Thyroid gland (tissue), 4 donors: ENCODE results near the gene CLRN2.

Experiments
- CTCF ChIP-seq, 6 experiments: fragments of 200-600 bp in 3 of 6; fragments of 450-650 bp in 3 of 6; sonication (generic) in 3 of 6; IDR thresholded peaks; one replicate each; pipeline ENCODE4 v1.5.1; 2016 to 2019; ENCODE audit warnings: antibody characterized with exemption in 6 of 6, mild to moderate bottlenecking in 2 of 6, inconsistent platforms in 1 of 6, moderate library complexity in 1 of 6
- POLR2A ChIP-seq, 2 donors: fragments of 450-650 bp; IDR thresholded peaks; one replicate each; pipeline ENCODE4 v1.6.1; 2017; ENCODE audit warnings: antibody characterized with exemption in 2 of 2, mild to moderate bottlenecking in 2 of 2, moderate library complexity in 1 of 2

DNA sequence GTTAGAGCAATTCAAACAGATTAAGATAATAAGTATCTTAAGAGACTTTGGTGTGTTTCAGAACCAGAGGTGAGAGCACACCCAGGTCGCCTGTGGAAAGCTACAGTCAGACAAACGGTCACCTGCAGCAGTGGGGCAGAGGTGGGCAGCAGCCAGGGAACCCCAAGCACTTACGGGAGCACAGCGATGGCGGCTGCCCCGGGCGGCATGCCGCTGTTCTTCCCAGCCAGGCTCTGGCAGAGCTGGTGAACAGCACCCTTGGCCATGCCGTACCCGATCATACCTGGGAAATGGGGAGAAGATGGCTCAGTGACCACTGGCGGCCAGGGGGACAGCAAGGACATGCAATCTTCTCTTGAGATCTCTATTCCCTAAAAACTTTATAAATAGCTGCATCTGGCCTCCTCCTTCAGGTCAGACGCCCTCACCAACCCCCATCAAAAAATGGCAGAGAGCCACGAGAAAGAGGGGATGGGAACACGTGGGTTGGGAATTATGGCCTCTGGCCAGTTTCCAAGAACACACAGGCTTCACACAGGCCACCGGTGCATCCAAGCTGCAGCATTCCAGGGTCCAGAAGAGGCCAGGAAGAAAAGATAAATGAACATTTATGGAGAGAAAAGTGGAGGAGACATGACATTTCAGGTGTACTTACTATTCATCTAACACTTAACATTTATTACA, 22.8 kb upstream of the CLRN2 start:
- TF ChIP-seq CTCF (IDR thresholded peaks at IDR 0.05): no peak
- no peak for TF ChIP-seq POLR2A (IDR thresholded peaks at IDR 0.05)
